ENCODE measurements around the gene PROM1.

- peak; percentile 61 for TF ChIP-seq CTCF (IDR thresholded peaks at IDR 0.05; ENCODE audit: low read length)
- no peak for TF ChIP-seq EZH2 (IDR thresholded peaks at IDR 0.05; ENCODE audit: borderline replicate concordance, low read length)
Observed at GRCh38 chr4:15956179-15956850, 127.5 kb downstream of the PROM1 start.

Measured in OCI-LY1 (cell line).